IMR-90 (cell line): Measurements from ENCODE around the gene IRF2.

Experiments
- CHD1 ChIP-seq: IDR thresholded peaks from 2 replicates; pipeline ENCODE4 v1.6.1; 2012; ENCODE audit warnings: low read depth, low read length, improper control_type of control experiment
- FOS ChIP-seq: fragments of 150-350 bp; IDR thresholded peaks from 2 replicates; pipeline ENCODE4 v1.6.1; 2016; ENCODE audit warnings: low read depth, low read length
- MXI1 ChIP-seq: IDR thresholded peaks from 2 replicates; pipeline ENCODE4 v1.6.1; 2012; ENCODE audit warnings: low read depth, mild to moderate bottlenecking, low read length, moderate library complexity, borderline replicate concordance
- POLR2A ChIP-seq: IDR thresholded peaks from 2 replicates; pipeline ENCODE4 v1.6.1; 2012; ENCODE audit warnings: mild to moderate bottlenecking, low read depth, low read length
- RFX5 ChIP-seq: IDR thresholded peaks from 2 replicates; pipeline ENCODE4 v1.8.0; 2012; ENCODE audit warnings: low read depth, mild to moderate bottlenecking, low read length, moderate library complexity
- SMC3 ChIP-seq: fragments of 150-350 bp; IDR thresholded peaks from 2 replicates; pipeline ENCODE4 v1.6.1; 2016; ENCODE audit warnings: low read depth, mild to moderate bottlenecking, antibody characterized with exemption, low read length, moderate library complexity
- USF2 ChIP-seq: fragments of 150-350 bp; IDR thresholded peaks from 2 replicates; pipeline ENCODE4 v1.6.1; 2017; ENCODE audit warnings: mild to moderate bottlenecking, antibody characterized with exemption, low read length, low read depth
- TF ChIP-seq, protein P1 (sequence below): conservative IDR thresholded peaks from 2 replicates; pipeline ENCODE4 v1.5.1; 2012; ENCODE audit warnings: mild to moderate bottlenecking, low read depth, low read length, improper control_type of control experiment

DNA sequence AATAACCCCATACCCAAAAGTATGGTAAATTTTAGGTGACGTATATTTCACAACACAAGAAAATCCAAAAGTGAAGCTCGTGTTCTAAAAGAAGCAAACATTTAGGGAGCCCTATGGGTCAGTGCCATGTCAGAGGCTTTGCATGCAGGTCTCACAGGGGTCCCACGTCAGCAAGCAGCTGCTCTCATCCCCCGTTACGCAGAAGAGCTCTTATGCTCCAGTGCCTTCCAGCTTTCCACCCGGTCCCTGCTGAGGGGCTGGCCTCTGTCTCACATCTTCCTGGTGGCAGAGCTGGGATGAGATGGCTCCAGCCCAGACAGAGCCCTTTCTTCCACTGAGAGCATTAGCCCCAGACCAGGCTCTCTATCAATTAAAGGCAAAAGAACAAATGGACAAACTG, 82.0 kb downstream of the IRF2 start:
- no peak for TF ChIP-seq POLR2A
- TF ChIP-seq CHD1: no peak
- TF ChIP-seq SMC3: no peak
- TF ChIP-seq, protein P1, sequence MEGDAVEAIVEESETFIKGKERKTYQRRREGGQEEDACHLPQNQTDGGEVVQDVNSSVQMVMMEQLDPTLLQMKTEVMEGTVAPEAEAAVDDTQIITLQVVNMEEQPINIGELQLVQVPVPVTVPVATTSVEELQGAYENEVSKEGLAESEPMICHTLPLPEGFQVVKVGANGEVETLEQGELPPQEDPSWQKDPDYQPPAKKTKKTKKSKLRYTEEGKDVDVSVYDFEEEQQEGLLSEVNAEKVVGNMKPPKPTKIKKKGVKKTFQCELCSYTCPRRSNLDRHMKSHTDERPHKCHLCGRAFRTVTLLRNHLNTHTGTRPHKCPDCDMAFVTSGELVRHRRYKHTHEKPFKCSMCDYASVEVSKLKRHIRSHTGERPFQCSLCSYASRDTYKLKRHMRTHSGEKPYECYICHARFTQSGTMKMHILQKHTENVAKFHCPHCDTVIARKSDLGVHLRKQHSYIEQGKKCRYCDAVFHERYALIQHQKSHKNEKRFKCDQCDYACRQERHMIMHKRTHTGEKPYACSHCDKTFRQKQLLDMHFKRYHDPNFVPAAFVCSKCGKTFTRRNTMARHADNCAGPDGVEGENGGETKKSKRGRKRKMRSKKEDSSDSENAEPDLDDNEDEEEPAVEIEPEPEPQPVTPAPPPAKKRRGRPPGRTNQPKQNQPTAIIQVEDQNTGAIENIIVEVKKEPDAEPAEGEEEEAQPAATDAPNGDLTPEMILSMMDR: no peak
- no peak for TF ChIP-seq RFX5
- no peak for TF ChIP-seq FOS
- no peak for TF ChIP-seq MXI1
- no peak for TF ChIP-seq USF2
